Type B pancreatic cell (in vitro differentiated cells): ENCODE data around the gene ZKSCAN8. TPM values are rescaled to one million over a fixed set of nuclear protein-coding genes. Genes with fewer than 3 reads are reported as not detected.

Source experiments
- DNase-seq: peaks from one replicate; pipeline ENCODE4 v3.0.0; 2021; ENCODE audit warnings: mixed read lengths; ENCODE audit not compliant: unreplicated experiment; ENCODE audit errors: extremely low spot score
- H3K27ac Mint-ChIP-seq: 2 replicates; pipeline ENCODE4 v1.8.0; 2021; ENCODE audit warnings: mild to moderate bottlenecking, mixed read lengths
- H3K27me3 Mint-ChIP-seq: 2 replicates; pipeline ENCODE4 v1.8.0; 2021; ENCODE audit warnings: mixed read lengths
- H3K36me3 Mint-ChIP-seq: 2 replicates; pipeline ENCODE4 v1.8.0; 2021; ENCODE audit warnings: mixed read lengths
- H3K4me1 Mint-ChIP-seq: one replicate; pipeline ENCODE4 v1.8.0; 2021; ENCODE audit warnings: mixed read lengths; ENCODE audit not compliant: unreplicated experiment
- H3K4me3 Mint-ChIP-seq: 2 replicates; pipeline ENCODE4 v1.8.0; 2021; ENCODE audit warnings: mild to moderate bottlenecking, mixed read lengths
- H3K9me3 Mint-ChIP-seq: 2 replicates; pipeline ENCODE4 v1.8.0; 2021; ENCODE audit warnings: mixed read lengths
- total RNA-seq: library from RNA; stranded (reverse); gene quantifications from 2 replicates; pipeline ENCODE4 v1.2.1, GENCODE V29; 2021; ENCODE audit warnings: low replicate concordance
- TF ChIP-seq, protein P1 (sequence below): fragments of 200-600 bp; sonication (generic); conservative IDR thresholded peaks from 2 replicates; pipeline ENCODE4 v1.5.0; 2021; ENCODE audit warnings: antibody characterized with exemption, mild to moderate bottlenecking

The ZKSCAN8 gene
- total RNA-seq, 1 donor from 2014 or later: 37.5 TPM

DNA sequence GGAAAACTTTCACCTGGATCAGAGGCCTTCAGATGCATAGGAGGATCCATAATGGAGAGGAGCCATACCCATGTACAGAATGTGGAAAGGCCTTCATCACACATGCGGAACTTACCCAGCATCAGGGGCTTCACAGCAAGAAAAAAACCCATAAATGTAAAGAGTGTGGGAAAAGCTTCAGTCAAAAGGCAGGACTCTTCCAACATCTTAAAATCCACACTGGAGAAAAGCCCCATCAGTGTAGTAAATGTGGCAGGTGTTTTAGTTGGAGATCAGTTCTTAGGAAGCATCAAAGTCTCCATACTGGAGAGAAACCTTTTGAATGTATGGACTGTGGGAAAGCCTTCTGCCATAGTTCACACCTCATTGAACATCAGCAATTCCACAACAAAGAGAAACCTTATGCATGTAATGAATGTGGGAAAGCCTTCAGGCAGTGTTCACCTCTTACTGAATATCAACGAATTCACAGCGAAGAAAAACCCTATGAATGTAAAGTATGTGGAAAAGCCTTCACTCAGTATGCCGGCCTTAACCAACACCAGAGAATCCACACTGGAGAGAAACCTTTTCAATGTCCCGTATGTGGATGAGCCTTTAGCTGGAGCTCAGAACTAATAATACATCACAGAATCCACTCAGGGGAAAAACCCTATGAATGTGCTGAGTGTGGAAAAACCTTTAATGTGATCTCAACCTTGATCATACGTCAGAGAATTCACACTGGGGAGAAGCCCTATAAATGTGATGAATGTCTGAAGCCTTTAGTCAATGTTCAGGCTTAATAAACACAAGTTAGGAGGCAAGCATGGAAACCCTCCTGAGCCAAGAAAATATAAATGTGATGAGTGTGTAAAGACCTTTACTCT, 46.7 kb downstream of the ZKSCAN8 start:
- peaks cover 16% of the 10 kb centered on the region for H3K9me3 Mint-ChIP-seq

DNA sequence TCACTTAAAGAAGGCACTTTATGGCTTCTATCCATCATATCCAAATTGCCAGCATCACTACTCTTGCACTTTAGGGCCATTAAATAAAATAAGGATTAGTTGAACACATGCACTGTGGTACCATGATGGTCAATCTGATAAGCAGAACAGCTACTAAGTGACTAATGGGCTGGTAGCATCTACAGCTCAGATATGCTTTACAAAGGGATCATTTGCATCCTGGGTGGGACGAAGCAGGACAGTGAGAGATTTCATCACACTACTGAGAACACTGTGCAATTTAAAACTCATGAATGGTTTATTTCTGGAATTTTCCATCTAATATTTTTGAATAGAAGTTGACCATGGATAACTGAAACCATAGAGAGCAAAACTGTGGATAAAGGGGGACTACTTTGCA, 58.3 kb downstream of the ZKSCAN8 start:
- no peak overlapping the region for H3K4me3 Mint-ChIP-seq
- H3K9me3 Mint-ChIP-seq: peaks cover 11% of the 10 kb centered on the region
- no peak for DNase-seq
- TF ChIP-seq, protein P1, sequence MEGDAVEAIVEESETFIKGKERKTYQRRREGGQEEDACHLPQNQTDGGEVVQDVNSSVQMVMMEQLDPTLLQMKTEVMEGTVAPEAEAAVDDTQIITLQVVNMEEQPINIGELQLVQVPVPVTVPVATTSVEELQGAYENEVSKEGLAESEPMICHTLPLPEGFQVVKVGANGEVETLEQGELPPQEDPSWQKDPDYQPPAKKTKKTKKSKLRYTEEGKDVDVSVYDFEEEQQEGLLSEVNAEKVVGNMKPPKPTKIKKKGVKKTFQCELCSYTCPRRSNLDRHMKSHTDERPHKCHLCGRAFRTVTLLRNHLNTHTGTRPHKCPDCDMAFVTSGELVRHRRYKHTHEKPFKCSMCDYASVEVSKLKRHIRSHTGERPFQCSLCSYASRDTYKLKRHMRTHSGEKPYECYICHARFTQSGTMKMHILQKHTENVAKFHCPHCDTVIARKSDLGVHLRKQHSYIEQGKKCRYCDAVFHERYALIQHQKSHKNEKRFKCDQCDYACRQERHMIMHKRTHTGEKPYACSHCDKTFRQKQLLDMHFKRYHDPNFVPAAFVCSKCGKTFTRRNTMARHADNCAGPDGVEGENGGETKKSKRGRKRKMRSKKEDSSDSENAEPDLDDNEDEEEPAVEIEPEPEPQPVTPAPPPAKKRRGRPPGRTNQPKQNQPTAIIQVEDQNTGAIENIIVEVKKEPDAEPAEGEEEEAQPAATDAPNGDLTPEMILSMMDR: no peak
- no peaks in the 10 kb centered on the region for H3K36me3 Mint-ChIP-seq
- H3K27me3 Mint-ChIP-seq: peaks cover 58% of the 10 kb centered on the region
- no peak overlapping the region for H3K27ac Mint-ChIP-seq
- no peaks in the 10 kb centered on the region for H3K4me1 Mint-ChIP-seq

More for the DNA sequence above, 46.7 kb downstream of the ZKSCAN8 start:
- TF ChIP-seq, protein P1: no peak
- H3K4me1 Mint-ChIP-seq: no peaks in the 10 kb centered on the region
- no peaks in the 10 kb centered on the region for H3K36me3 Mint-ChIP-seq
- no peak overlapping the region for H3K27ac Mint-ChIP-seq
- H3K27me3 Mint-ChIP-seq: no peaks in the 10 kb centered on the region
- no peak overlapping the region for H3K4me3 Mint-ChIP-seq
- DNase-seq: no peak

DNA sequence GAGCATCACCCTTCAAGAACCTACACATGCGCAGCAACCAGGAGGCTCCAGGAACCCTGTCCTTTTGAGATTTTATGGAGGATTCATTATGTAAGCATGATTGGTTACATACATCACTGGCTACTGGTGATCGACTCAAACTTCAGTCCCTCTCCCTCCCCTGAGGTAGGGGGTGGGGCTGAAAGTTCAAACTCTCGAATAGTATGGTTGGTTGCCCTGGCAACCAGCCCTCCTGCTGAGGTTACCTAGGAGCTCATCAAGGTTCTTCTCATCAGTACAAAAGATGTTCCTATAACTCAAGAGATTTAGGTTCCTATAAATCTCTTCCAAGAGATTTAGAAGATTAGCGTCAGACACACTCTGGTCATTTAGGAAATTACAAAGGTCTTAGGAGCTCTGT, 61.5 kb downstream of the ZKSCAN8 start:
- no peak for DNase-seq
- peaks cover 86% of the 10 kb centered on the region for H3K27me3 Mint-ChIP-seq
- peaks cover 4% of the 10 kb centered on the region for H3K9me3 Mint-ChIP-seq
- H3K4me3 Mint-ChIP-seq: no peak overlapping the region
- H3K27ac Mint-ChIP-seq: no peak overlapping the region
- no peaks in the 10 kb centered on the region for H3K36me3 Mint-ChIP-seq
- peaks cover 11% of the 10 kb centered on the region for H3K4me1 Mint-ChIP-seq
- TF ChIP-seq, protein P1: no peak

DNA sequence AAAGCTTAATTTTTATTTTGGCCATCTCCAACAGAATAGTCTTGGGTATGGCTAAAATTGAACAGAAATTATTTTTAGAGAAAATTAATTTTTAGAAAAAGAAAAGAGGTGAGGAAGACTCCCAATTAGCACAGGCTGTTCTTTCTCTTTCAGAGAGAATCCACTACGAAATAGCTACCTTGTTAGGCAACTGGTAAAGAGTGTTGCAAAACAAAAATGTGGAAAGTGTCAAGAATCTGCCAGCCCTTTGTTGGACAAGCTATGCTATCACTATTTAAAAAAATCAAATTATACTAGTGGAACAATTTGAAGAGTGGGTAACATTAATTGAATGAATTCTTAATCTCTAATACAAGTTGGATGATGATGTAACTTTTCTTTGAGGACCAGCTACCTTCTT, 64.2 kb downstream of the ZKSCAN8 start:
- H3K27me3 Mint-ChIP-seq: peaks cover 88% of the 10 kb centered on the region
- H3K27ac Mint-ChIP-seq: no peak overlapping the region
- H3K4me3 Mint-ChIP-seq: peak overlapping the region; percentile 98
- H3K9me3 Mint-ChIP-seq: peaks cover 4% of the 10 kb centered on the region
- H3K4me1 Mint-ChIP-seq: peaks cover 15% of the 10 kb centered on the region
- no peaks in the 10 kb centered on the region for H3K36me3 Mint-ChIP-seq
- no peak for DNase-seq
- TF ChIP-seq, protein P1: no peak

DNA sequence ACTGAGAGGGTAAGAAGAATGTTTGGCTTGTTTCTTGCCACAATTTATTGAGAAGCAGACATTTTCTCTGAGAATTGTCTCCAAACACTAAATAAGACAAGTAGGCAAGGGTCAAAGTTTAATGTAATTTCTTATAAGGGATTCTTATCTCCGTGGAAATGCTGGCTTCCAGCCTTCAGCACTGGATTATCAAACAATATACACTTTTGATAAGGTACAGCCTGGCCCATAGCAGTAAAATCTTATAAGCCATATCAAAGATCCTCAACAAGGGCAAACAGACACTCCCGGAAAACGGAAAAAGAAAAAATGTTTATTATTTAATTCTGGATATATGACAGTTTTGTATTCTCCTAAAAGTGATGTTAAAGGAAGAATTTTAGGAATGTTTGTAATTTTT, 64.8 kb downstream of the ZKSCAN8 start:
- TF ChIP-seq, protein P1: no peak
- Mint-ChIP-seq H3K4me3 (peak overlapping the region; percentile 98), H3K27me3 (peaks cover 90% of the 10 kb centered on the region), H3K36me3 (no peaks in the 10 kb centered on the region), H3K9me3 (peaks cover 4% of the 10 kb centered on the region), H3K27ac (no peak overlapping the region), H3K4me1 (peaks cover 15% of the 10 kb centered on the region)
- DNase-seq: no peak
